Breast epithelium (tissue), 3 donors: ENCODE data around the gene C10orf105.
A peak's percentile ranks its signal among the peaks of the same experiment; 100 is the strongest.

ENCODE experiments used
- POLR2AphosphoS5 ChIP-seq, 3 donors: sonication (generic); formaldehyde crosslinking; IDR thresholded peaks; one replicate each; pipeline ENCODE4 v1.6.1; 2017; ENCODE audit warnings: antibody characterized with exemption in 3 of 3
- TF ChIP-seq, protein P1 (sequence below), 3 donors: fragments of 450-650 bp; IDR thresholded peaks; one replicate each; pipeline ENCODE4 v1.5.1; 2016 to 2017; ENCODE audit warnings: antibody characterized with exemption in 3 of 3, mild to moderate bottlenecking in 3 of 3, moderate library complexity in 3 of 3

DNA sequence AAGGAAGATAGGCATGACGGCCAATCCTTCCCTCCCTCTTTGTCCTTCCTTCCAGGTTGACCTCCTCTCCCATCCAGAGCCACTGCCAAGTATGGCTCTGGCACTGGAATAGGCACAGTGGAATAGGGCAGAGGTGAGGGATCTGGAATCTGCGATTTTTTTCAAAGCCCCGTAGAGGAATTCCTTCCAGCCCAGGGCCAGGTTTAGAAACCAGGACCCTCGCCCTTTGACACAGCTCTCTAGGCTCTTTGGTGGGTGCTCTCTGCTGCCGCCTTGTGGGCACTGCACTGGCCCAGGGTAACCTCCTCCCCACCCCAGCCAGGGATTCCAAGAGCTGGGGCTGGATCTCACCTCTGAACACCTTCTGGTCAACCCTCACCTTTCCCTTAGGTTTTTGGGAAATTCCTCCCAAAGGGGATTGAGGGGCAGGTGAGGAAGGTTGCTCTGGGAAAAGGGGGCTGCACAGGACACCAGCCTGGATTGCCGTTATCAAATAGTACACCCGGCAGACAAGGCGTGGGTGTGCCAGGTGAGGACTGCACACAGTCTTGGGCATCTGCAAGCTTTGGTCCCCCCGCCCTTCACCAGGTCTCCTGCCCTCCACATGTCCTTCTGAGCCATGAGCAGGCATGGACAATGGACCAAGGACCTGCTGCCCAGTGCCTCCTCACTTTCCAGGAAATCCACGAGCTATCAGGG, 22.8 kb downstream of the C10orf105 start:
- TF ChIP-seq, protein P1, sequence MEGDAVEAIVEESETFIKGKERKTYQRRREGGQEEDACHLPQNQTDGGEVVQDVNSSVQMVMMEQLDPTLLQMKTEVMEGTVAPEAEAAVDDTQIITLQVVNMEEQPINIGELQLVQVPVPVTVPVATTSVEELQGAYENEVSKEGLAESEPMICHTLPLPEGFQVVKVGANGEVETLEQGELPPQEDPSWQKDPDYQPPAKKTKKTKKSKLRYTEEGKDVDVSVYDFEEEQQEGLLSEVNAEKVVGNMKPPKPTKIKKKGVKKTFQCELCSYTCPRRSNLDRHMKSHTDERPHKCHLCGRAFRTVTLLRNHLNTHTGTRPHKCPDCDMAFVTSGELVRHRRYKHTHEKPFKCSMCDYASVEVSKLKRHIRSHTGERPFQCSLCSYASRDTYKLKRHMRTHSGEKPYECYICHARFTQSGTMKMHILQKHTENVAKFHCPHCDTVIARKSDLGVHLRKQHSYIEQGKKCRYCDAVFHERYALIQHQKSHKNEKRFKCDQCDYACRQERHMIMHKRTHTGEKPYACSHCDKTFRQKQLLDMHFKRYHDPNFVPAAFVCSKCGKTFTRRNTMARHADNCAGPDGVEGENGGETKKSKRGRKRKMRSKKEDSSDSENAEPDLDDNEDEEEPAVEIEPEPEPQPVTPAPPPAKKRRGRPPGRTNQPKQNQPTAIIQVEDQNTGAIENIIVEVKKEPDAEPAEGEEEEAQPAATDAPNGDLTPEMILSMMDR (IDR thresholded peaks at IDR 0.05): peak in 2 of 3 donors; percentile 66 to 77
- no peak for TF ChIP-seq POLR2AphosphoS5 (IDR thresholded peaks at IDR 0.05)
